BJ (cell line): Measurements from ENCODE around the gene ZBTB18. TPM values are rescaled to one million over a fixed set of nuclear protein-coding genes. Genes with fewer than 3 reads are reported as not detected.

Source experiments
- CTCF ChIA-PET: fragments of 350-600 bp; formaldehyde crosslinking; extraction: SDS; loops from one replicate; lab custom pipeline; 2021; ENCODE audit warnings: antibody characterized with exemption, inconsistent platforms; lab: Yijun Ruan, JAX
- POLR2A ChIA-PET: fragments of 300-600 bp; sonication (Branson Sonifier 250); formaldehyde crosslinking; extraction: SDS; loops from one replicate; lab custom pipeline; 2021; ENCODE audit warnings: antibody characterized with exemption; lab: Charles Lee
- DNase-seq: peaks from one replicate; pipeline ENCODE4 v3.0.0-alpha.2; 2011; ENCODE audit warnings: low read depth
- H3K27me3 ChIP-seq: 2 replicates; pipeline ENCODE4 v1.6.0; 2011; ENCODE audit warnings: low read length; ENCODE audit not compliant: control insufficient read depth, insufficient read depth
- H3K36me3 ChIP-seq: 2 replicates; pipeline ENCODE4 v1.5.1; 2011; ENCODE audit warnings: low read length; ENCODE audit not compliant: control insufficient read depth, insufficient read depth
- H3K4me3 ChIP-seq: 2 replicates; pipeline ENCODE4 v1.5.1; 2011; ENCODE audit warnings: low read depth, mild to moderate bottlenecking, control low read depth, low read length
- CTCF ChIP-seq: IDR thresholded peaks from 2 replicates; pipeline ENCODE4 v1.5.1; 2011; ENCODE audit warnings: low read depth, mild to moderate bottlenecking, control low read depth, inconsistent platforms, low read length, moderate library complexity; ENCODE audit not compliant: insufficient read depth
- polyA plus RNA-seq: library from polyadenylated mRNA; depleted of rRNA; stranded (reverse); fragments of >200 nt; gene quantifications from 2 replicates; pipeline ENCODE4 v1.2.3, GENCODE V29; 2011

Gene ZBTB18
- polyA plus RNA-seq, 1 experiment, result 12.7 TPM

GRCh38 chr1:244092964-244093638, 42.0 kb downstream of the ZBTB18 start:
- no peak for DNase-seq
- Histone ChIP-seq H3K36me3 (no peaks in the 10 kb centered on the region), H3K27me3 (no peaks in the 10 kb centered on the region), H3K4me3 (no peak overlapping the region)
- no peak for TF ChIP-seq CTCF
- ChIA-PET CTCF (no interaction called here), POLR2A (no interaction called here)

- H3K36me3 ChIP-seq, result no peaks in the 10 kb centered on the region
- no peak overlapping the region for H3K4me3 ChIP-seq
- TF ChIP-seq CTCF, result no peak
- no peaks in the 10 kb centered on the region for H3K27me3 ChIP-seq
- ChIA-PET CTCF (interaction anchor here (0.6 kb wide), 1 partner anchor 599 kb away, joined by 3 read pairs; no protein-coding TSS in a partner anchor), POLR2A (no interaction called here)
- no peak for DNase-seq
Observed at GRCh38 chr1:244094880-244095528, 43.9 kb downstream of the ZBTB18 start.

- Histone ChIP-seq H3K27me3 (no peaks in the 10 kb centered on the region), H3K36me3 (no peaks in the 10 kb centered on the region), H3K4me3 (no peak overlapping the region)
- DNase-seq, result no peak
- CTCF ChIA-PET, result interaction anchor here (0.6 kb wide), 1 partner anchor 600 kb away, joined by 3 read pairs; no protein-coding TSS in a partner anchor
- no peak for TF ChIP-seq CTCF
- POLR2A ChIA-PET, result no interaction called here
Observed at GRCh38 chr1:244095529-244095911, 44.4 kb downstream of the ZBTB18 start.

- Histone ChIP-seq H3K4me3 (no peak overlapping the region), H3K36me3 (no peaks in the 10 kb centered on the region), H3K27me3 (no peaks in the 10 kb centered on the region)
- TF ChIP-seq CTCF, result no peak
- no peak for DNase-seq
- POLR2A ChIA-PET, result no interaction called here
- CTCF ChIA-PET, result no interaction called here
Observed at GRCh38 chr1:244096066-244096610, 45.1 kb downstream of the ZBTB18 start.

- ChIA-PET POLR2A (no interaction called here), CTCF (no interaction called here)
- DNase-seq, result no peak
- H3K27me3 ChIP-seq, result no peaks in the 10 kb centered on the region
- no peak for TF ChIP-seq CTCF
- no peaks in the 10 kb centered on the region for H3K36me3 ChIP-seq
- no peak overlapping the region for H3K4me3 ChIP-seq
Observed at GRCh38 chr1:244096691-244097090, 45.6 kb downstream of the ZBTB18 start.
